ENCODE data around the gene CADPS.

The CADPS gene

GRCh38 chr3:62406945-62407344 is 468.3 kb downstream of the CADPS start:
- no peak overlapping the region for H3K27ac ChIP-seq (ENCODE audit: low read depth, low read length, poor library complexity, severe bottlenecking)
- no peaks in the 10 kb centered on the region for H3K9me2 ChIP-seq (ENCODE audit: low read depth, low read length)
- H3K36me3 ChIP-seq (ENCODE audit: insufficient read depth, low read length) = no peaks in the 10 kb centered on the region
- H3F3A ChIP-seq (ENCODE audit: insufficient read depth, low read length) = no peaks in the 10 kb centered on the region
- no peak for TF ChIP-seq CTCF (IDR thresholded peaks at IDR 0.05; ENCODE audit: low read length)
- no peak for TF ChIP-seq EZH2 (IDR thresholded peaks at IDR 0.05; ENCODE audit: borderline replicate concordance, low read length)
- no peaks in the 10 kb centered on the region for H3K4me1 ChIP-seq (ENCODE audit: insufficient read depth, low read length, severe bottlenecking)
- H3K9ac ChIP-seq (ENCODE audit: low read length) = no peak overlapping the region
- H3K4me3 ChIP-seq (ENCODE audit: low read depth, low read length, poor library complexity, severe bottlenecking) = no peak overlapping the region
- H3K9me3 ChIP-seq (ENCODE audit: low read length) = no peaks in the 10 kb centered on the region
- H4K20me1 ChIP-seq (ENCODE audit: insufficient read depth, low read length) = no peaks in the 10 kb centered on the region
- H3K4me2 ChIP-seq (ENCODE audit: low read length) = no peak overlapping the region
- no peaks in the 10 kb centered on the region for H3K27me3 ChIP-seq (ENCODE audit: insufficient read depth, low read length)
- no peaks in the 10 kb centered on the region for H3K79me2 ChIP-seq (ENCODE audit: insufficient read depth, low read length)
- H2AFZ ChIP-seq (ENCODE audit: low read length) = no peak overlapping the region

GRCh38 chr3:62405566-62405965 is 469.6 kb downstream of the CADPS start:
- no peaks in the 10 kb centered on the region for H3K9me3 ChIP-seq (ENCODE audit: low read length)
- no peak overlapping the region for H3K27ac ChIP-seq (ENCODE audit: low read depth, low read length, poor library complexity, severe bottlenecking)
- H3K9me2 ChIP-seq (ENCODE audit: low read depth, low read length) = no peaks in the 10 kb centered on the region
- no peak overlapping the region for H2AFZ ChIP-seq (ENCODE audit: low read length)
- no peaks in the 10 kb centered on the region for H3F3A ChIP-seq (ENCODE audit: insufficient read depth, low read length)
- TF ChIP-seq CTCF (IDR thresholded peaks at IDR 0.05; ENCODE audit: low read length) (no peak), EZH2 (IDR thresholded peaks at IDR 0.05; ENCODE audit: borderline replicate concordance, low read length) (no peak)
- H3K9ac ChIP-seq (ENCODE audit: low read length) = no peak overlapping the region
- H3K79me2 ChIP-seq (ENCODE audit: insufficient read depth, low read length) = no peaks in the 10 kb centered on the region
- H4K20me1 ChIP-seq (ENCODE audit: insufficient read depth, low read length) = no peaks in the 10 kb centered on the region
- no peaks in the 10 kb centered on the region for H3K36me3 ChIP-seq (ENCODE audit: insufficient read depth, low read length)
- no peaks in the 10 kb centered on the region for H3K27me3 ChIP-seq (ENCODE audit: insufficient read depth, low read length)
- H3K4me1 ChIP-seq (ENCODE audit: insufficient read depth, low read length, severe bottlenecking) = no peaks in the 10 kb centered on the region
- no peak overlapping the region for H3K4me2 ChIP-seq (ENCODE audit: low read length)
- no peak overlapping the region for H3K4me3 ChIP-seq (ENCODE audit: low read depth, low read length, poor library complexity, severe bottlenecking)

- no peak for TF ChIP-seq EZH2 (IDR thresholded peaks at IDR 0.05; ENCODE audit: borderline replicate concordance, low read length)
- no peak for TF ChIP-seq CTCF (IDR thresholded peaks at IDR 0.05; ENCODE audit: low read length)
- H3K9me3 ChIP-seq (ENCODE audit: low read length) = no peaks in the 10 kb centered on the region
- H3K4me2 ChIP-seq (ENCODE audit: low read length) = no peak overlapping the region
- no peak overlapping the region for H2AFZ ChIP-seq (ENCODE audit: low read length)
- H3K9ac ChIP-seq (ENCODE audit: low read length) = no peak overlapping the region
- H3K9me2 ChIP-seq (ENCODE audit: low read depth, low read length) = no peaks in the 10 kb centered on the region
- H3K79me2 ChIP-seq (ENCODE audit: insufficient read depth, low read length) = no peaks in the 10 kb centered on the region
- H3K36me3 ChIP-seq (ENCODE audit: insufficient read depth, low read length) = no peaks in the 10 kb centered on the region
- H3K4me3 ChIP-seq (ENCODE audit: low read depth, low read length, poor library complexity, severe bottlenecking) = no peak overlapping the region
- H3K27me3 ChIP-seq (ENCODE audit: insufficient read depth, low read length) = no peaks in the 10 kb centered on the region
- H3K4me1 ChIP-seq (ENCODE audit: insufficient read depth, low read length, severe bottlenecking) = no peaks in the 10 kb centered on the region
- no peaks in the 10 kb centered on the region for H4K20me1 ChIP-seq (ENCODE audit: insufficient read depth, low read length)
- H3K27ac ChIP-seq (ENCODE audit: low read depth, low read length, poor library complexity, severe bottlenecking) = no peak overlapping the region
- H3F3A ChIP-seq (ENCODE audit: insufficient read depth, low read length) = no peaks in the 10 kb centered on the region
Measured at GRCh38 chr3:62405135-62405534, 470.1 kb downstream of the CADPS start.

Measured in OCI-LY1 (cell line).